ENCODE data around the gene METTL13. TPM values are rescaled to one million over a fixed set of nuclear protein-coding genes. Genes with fewer than 3 reads are reported as not detected.

Gene METTL13
- total RNA-seq, 1 donor from 2014 or later: 19.5 TPM

- no peak for DNase-seq (ENCODE audit: low spot score)
- H3K9me3 Mint-ChIP-seq: no peaks in the 10 kb centered on the region
- no peak overlapping the region for H3K4me3 Mint-ChIP-seq
- Histone ChIP-seq H3K4me1 (no peaks in the 10 kb centered on the region), H3K36me3 (no peaks in the 10 kb centered on the region), H3K79me2 (ENCODE audit: low read depth) (no peaks in the 10 kb centered on the region), H3K27me3 (peaks cover 24% of the 10 kb centered on the region), H3K4me2 (no peak overlapping the region), H4K20me1 (ENCODE audit: low read depth) (no peaks in the 10 kb centered on the region), H2AFZ (replicated peaks) (no peak overlapping the region), H3K4me3 (no peak overlapping the region), H3F3A (ENCODE audit: low read depth) (peaks cover 6% of the 10 kb centered on the region), H3K9me3 (ENCODE audit: low read depth) (no peaks in the 10 kb centered on the region), H3K9ac (no peak overlapping the region), H3K27ac (no peak overlapping the region)
- H3K27ac Mint-ChIP-seq: no peak overlapping the region
- no peak for TF ChIP-seq EZH2phosphoT487 (IDR thresholded peaks at IDR 0.05)
- no peak for TF ChIP-seq CTCF (IDR thresholded peaks at IDR 0.05)
- TF ChIP-seq EZH2 (IDR thresholded peaks at IDR 0.05): no peak
- peaks cover 11% of the 10 kb centered on the region for H3K4me1 Mint-ChIP-seq
- H3K27me3 Mint-ChIP-seq (ENCODE audit: insufficient read depth, low read depth): peaks cover 4% of the 10 kb centered on the region
- H3K36me3 Mint-ChIP-seq: no peaks in the 10 kb centered on the region
These were observed 64.5 kb downstream of the METTL13 start for GRCh38 chr1:171845998-171846397.

Small RNAs within 50 kb of the gene (small RNA-seq; reads per million reads assigned to genes)
- not detected for gene RF00601

Other genes starting within 250 kb of the METTL13 start
- not detected in 2 replicates for gene MYOCOS, start 159.4 kb upstream of the METTL13 start, total RNA-seq (ENCODE audit: low replicate concordance)
- gene MYOC, start 129.0 kb upstream of the METTL13 start, total RNA-seq (ENCODE audit: low replicate concordance): not detected in 2 replicates
- 11.3 and 16.2 TPM in 2 replicates for gene VAMP4, start 39.6 kb upstream of the METTL13 start, total RNA-seq (ENCODE audit: low replicate concordance)
- gene DNM3, start 59.8 kb downstream of the METTL13 start, total RNA-seq (ENCODE audit: low replicate concordance): 1.1 and 1.2 TPM in 2 replicates

All from neural progenitor cell (in vitro differentiated cells).